MM.1S (cell line): ENCODE results near the gene JMJD6.

Source experiments
- CTCF ChIP-seq: fragments of 300-600 bp; sonication (generic); IDR thresholded peaks from 2 replicates; pipeline ENCODE4 v1.5.1; 2016; ENCODE audit warnings: antibody characterized with exemption, low read length, mixed read lengths
- EZH2phosphoT487 ChIP-seq: fragments of 300-600 bp; sonication (generic); IDR thresholded peaks from 2 replicates; pipeline ENCODE4 v1.6.1; 2018; ENCODE audit warnings: antibody characterized with exemption, low read length

DNA sequence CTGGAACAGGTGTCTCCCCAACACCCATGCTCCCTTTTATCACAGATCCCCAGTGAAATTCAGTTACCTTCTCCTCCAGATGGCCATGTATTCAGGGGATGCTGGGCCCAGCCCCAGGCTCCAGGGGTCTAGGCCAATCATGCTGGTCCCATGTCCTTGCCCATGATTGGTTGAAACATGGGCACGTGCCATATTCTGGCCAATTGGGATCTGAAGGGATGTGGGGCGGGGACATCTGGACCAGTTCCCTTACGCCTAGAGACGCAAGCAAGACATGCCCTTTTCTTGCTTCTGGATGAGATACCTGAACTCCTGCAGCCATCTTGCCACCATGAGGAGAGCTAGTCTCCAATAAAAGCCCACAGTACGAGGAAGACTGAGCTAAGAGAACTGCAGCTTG lies 51.8 kb downstream of the JMJD6 start:
- TF ChIP-seq CTCF (no peak), EZH2phosphoT487 (no peak)
